T-helper 22 cell (primary cell): ENCODE measurements around the gene MNT.

Experiments used
- DNase-seq: peaks from one replicate; pipeline ENCODE4 v3.0.0-alpha.2; 2020; ENCODE audit warnings: low read depth

MNT gene

DNA sequence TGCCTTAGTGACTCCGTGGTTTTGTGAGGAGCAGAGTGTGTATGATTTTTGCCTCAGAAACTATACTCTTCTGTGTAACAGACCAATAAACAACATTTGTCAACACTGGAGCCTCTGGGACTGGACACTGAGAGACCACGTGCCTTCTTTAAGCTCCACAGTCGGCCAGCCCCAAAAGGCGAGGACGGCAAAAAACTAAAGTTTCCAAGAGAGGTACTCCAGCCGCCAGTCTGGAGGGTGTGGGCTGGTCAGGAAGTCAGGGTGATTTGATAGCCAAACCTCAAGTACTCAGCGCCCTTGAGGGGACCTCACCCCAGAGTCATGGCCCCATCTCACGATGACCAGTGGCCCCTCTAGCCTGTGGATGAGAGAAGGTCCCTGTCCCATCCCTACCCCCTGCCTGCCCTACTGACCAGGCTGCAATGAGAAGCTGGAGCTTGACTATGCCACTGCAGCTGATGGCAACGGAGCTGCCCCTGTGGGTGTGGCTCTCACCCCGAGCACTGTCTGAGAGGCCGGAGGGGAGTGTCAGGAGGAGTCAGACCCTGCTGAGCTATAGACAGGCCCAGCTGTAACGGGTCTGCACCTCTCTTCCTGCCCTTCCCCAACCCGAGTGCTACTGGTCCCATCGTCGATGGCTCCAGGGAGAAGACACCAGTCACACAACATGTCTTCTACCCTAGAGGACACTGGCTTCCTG lies 19.8 kb downstream of the MNT start:
- no peak for DNase-seq

DNA sequence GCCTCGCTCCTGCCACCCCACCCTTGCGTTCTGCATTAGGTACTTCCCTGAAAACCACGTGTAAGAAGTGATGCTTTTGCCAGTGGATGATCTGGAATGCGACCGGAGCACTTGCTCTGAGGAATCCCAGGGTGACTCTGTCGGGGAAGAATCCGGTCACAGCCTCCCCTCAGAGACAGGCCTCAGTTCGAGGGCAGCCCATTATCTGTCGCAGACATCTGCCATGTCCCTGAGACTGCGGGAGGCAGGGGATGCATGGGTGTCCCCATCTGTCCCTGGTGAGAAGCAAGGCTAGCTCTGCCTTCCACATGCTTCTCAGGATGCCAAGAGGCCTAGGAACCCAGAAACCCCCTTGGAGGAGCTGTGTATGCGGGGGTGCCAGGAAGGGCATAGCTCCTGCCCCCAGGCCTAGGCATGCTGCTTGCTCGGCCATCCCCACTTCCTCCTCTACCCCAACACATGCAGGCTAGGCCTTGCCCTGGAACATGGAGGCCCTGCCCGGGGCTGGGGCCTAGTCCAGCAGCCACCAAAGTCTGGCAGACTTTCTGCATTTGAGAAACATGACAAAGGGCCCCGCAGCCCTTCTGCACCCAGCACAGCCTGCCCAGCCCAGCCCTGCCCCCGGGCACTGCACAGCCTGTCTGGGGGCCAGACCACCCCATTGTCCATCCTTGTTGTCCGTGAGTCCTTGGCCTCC lies 20.5 kb downstream of the MNT start:
- DNase-seq: no peak

DNA sequence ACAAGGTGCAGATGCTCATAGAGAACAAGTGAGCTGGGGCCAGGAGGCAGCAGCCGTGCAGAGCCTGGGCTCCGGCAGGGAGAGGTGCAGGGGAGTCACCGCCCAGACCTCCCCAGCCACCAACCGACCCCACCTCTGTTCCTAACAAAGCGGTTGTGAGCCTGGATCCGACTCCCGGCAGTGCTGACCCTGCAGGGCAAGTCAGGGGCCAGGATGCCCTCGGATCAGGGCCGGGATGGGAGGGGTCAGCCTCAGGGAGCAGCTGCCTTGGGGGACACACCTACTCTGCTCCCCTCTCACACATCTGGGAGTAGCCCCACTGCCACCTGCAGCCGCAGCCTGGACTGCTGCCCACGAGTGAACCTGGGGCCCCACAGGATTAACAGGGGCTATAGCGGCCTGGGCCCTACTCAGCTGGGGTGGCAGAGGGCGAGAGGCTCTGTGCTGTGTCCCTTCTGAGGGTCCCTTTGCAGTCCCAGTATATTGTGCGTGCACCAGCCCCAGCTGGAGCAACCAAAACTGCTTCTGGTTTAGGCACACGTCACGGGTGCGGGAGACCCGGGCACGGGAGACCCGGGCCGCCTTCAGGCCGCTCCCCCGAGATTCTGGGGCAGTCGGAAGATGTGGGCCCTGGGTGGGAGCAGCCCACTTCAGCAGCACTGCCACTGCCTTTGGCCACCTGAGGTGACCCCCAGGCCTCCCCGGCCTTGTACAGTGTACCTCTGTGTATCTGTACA lies 21.2 kb downstream of the MNT start:
- no peak for DNase-seq

DNA sequence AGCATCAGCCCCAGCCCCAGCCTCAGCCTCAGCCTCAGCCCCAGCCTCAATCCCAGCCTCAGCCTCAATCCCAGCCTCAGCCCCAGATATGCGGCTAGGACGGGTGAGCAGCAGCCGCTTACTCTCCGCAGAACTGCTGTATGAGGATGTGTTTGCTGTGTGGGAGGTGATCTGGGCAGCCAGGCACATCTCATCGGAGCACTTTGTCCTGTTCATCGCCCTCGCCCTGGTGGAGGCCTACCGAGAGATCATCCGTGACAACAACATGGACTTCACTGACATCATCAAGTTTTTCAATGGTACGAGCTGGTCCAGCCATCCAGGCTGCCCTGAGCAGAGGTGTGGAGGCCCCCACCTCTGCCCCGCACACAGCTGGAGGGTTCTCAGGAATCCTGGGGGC lies 22.0 kb downstream of the MNT start:
- DNase-seq: no peak

DNA sequence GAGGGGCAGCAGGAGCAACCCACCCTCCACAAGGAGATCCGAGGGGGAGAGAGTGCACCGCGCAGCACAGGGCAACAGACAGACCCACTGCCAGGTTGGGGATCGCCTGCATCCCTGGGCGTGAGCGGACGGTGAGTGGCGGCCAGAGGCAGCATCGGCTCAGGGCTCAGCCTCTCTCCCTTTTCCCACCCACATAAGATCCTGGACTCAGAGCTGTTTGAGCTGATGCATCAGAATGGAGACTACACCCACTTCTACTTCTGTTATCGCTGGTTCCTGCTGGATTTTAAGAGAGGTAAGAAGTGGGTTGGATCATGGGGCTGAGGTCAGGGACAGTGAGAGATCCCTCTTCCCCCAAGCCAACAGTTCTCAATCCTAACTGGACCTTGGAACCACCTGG lies 23.2 kb downstream of the MNT start:
- no peak for DNase-seq

DNA sequence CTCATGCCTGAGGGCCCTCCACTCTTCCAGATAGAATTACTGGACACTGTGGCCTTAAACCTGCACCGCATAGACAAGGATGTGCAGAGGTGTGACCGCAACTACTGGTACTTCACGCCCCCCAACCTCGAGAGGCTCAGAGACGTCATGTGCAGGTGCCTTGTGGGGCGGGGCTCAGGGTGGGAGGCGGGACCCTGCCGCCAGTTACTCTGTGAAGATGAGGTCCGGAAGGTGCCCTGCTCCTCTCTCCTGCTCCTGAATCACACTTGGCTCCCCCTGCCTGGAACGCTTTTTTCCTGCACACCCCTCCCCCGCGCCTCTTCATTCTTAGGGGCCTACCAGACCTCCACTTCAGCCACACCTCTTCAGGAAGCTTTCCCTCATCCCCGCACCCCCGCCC lies 24.8 kb downstream of the MNT start:
- no peak for DNase-seq

DNA sequence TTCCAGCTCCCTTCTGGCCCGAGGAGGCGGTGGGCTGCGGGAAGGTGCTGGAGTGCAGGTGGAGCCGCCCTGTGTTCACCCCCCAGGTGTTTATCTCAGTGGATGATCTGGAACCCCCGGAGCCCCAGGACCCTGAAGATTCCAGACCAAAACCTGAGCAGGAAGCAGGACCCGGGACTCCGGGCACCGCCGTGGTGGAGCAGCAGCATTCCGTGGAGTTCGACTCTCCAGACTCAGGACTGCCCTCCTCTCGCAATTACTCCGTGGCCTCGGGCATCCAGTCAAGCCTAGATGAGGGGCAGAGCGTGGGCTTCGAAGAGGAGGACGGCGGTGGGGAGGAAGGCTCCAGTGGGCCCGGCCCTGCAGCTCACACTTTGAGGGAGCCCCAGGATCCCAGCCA lies 25.5 kb downstream of the MNT start:
- no peak for DNase-seq

DNA sequence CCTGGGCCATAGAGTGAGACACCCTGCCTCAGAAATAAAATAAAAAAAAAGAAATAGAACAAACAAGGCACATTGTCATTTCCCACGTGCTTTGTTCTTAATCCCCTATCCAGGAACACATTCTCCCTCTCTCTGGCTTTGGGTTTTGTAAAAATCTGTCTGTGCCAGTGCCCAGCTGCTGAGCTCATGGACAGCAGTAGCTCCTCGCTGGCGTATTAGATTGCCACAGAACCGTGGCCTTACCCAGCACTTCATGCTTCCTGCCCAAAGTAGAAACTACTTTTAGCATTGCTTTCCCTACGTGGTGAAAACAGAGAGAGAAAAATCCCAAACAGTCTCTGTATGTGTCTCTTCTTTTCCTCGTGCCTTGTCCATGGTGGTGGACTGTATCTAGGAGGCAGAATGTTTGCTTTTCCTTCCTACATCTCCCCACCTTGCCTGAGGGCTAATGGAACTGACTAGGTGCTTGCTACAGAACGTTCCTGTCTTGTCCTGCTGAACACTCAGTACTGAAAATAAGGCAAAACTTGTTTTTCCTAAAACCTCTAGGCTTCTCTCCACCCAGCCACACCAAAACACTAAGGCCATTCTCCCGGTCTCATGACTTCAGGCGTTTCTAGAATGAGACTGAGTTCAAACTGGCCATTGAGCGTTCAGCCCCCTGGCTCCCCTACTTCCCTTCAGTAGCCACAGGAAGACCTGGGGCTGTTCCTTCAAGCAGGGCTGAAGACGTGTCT lies 26.1 kb downstream of the MNT start:
- DNase-seq: no peak

DNA sequence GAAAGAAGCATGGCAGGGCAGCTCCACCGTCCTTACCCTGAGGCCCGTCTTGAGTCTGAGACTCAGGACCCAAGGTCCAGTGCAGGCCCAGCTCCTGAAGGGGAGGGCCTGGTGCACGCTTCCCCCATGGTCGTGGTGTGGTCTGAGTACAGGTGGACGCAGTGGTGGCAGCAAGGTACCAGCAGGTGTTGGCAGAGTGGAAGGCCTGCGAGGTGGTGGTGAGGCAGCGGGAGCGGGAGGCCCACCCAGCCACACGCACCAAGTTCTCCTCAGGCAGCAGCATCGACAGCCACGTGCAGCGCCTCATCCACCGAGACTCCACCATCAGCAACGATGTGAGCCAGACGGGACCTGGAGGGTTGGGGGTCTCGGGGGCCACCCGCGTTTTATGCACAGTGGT lies 27.7 kb downstream of the MNT start:
- no peak for DNase-seq

DNA sequence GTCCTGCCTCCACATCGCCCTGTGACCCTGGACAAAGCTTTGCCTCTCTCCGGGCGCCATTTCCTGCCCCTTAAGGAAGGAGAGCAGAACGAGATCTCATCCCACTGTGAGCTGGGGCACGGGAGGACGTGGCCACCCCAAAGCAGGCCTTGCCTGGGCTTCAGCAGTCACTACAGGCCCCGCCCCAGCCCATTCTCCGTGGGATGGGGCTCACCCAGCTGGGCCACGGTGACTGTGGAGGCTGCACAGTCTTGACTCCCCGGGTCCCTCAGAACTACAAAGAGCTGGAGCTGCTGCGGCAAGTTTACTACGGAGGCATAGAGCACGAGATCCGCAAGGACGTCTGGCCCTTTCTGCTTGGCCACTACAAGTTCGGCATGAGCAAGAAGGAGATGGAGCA lies 28.2 kb downstream of the MNT start:
- DNase-seq: no peak

DNA sequence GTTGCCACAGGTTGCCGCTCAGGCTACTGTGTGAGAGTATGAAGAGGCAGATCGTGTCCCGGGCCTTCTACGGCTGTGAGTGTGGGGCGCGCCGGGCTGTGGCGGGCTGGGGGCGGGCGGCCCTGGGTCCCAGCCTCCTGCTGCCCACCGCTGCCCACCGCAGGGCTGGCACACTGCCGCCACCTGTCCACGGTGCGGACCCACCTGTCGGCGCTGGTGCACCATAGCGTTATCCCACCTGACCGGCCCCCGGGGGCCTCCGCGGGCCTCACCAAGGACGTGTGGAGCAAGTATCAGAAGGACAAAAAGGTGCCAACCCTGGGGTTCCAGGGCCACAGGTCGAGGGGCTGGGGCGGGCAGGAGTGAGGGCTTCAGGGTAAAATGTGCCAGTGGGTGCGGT lies 28.7 kb downstream of the MNT start:
- DNase-seq: no peak

DNA sequence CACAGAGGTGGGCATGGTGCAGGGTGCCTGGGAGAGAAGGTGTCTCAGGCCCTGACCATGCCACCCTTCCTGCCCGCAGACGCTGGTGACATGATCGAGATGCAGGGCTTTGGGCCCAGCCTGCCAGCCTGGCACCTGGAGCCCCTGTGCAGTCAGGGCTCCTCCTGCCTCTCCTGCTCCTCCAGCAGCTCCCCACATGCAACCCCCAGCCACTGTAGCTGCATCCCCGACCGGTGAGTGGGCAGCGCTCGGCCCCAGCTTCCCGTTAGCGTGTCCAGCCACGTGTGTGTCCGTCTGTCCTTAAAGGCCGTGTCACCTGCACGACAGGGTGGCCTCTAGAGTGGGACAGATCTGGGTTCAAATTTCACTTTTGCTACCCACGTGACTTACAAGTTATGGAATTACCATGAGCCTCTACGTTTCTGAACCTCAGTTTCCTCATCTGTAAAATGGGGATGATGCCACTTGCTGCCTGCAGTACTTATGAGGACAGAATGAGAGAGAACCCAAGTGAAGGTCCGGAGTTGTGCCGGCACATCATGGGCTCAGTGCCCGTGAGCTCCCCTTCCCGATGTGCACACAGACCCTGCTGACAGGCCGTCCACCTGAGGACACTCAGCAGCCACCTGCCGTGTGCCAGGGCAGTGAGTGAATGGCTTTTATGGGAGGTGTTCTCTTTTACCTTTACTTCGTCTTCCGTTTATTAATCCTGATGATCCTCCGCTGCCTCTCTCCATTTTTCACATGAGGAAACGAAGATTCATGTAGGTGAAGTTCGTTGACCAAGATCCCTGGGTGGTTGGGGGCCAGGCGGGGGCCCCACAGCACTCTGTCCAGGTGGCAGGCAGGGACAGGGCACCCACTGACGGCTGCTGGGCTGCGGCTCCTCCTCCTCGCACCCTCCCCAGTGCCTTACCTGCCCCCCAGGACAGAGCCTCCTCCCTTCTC lies 29.4 kb downstream of the MNT start:
- DNase-seq: no peak

DNA sequence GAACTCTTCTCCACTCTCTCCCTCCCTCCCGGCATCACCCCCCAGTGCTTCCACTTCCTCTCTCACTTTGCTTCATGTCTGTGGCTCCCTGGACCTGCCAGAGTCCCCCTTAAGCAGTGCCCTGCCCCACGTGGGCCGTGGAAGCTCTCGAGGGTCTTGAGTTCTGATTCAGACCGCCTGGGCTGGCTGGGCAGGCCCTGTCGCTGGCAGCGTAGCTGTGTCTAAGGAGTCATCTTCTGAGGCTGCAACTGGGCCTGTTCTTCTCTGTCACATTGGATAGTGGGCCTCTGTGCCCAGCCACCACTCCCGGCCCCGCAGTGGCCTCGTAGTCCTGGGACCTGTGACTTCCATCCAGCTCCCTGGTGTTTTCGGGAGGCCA lies 30.7 kb downstream of the MNT start:
- DNase-seq: no peak

DNA sequence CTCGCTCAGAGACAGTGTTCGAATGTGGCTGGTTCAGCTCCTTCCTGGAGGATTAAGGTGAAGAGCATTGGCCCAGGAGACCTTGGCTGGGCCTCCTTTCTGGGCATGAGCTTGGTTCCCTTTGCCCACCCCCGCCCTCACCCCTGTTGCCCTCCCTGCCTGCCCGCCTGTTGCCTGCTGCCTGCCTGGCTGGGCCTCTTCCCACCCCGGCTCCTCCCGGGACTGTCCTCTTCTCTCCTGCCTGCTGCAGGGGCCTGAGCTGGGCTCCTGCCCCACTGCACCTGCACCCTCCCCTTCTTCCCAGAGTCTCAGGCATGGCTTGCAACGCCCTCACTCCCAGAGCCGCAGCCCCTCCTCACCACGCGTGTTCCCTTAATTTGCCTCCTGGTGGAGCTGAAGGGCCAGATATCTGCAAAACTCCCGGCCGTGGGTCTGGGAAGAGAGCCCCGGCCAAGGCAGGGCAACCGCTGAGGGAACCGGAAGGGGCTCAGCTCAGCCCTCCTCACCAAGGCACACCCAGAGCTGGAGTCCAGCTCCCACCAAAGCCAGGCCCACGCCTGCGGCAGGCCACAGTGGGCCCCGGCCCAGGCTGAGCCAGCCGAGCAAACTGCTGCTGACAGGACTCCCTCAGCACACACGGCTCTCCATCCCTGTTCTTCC lies 31.2 kb downstream of the MNT start:
- no peak for DNase-seq

DNA sequence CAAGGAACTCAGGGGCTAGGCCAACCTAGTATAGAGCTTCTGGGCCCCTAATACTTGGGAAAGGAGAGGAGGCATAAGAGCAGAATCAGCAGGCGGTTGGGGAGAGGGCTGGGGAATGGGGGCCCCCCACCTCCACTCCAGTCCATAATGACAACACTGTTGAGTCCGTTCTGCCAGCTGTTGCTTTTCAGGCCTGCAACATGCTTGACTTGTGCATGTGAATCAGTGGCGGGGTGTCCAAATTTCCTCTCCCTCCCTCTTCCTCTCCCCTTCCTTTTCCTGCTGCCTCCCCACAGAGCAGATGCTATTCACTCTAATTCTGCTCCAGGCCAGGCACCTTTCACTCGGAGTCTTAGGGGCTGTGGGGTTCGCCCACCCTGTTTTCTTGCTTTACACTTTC lies 31.8 kb downstream of the MNT start:
- DNase-seq: no peak

DNA sequence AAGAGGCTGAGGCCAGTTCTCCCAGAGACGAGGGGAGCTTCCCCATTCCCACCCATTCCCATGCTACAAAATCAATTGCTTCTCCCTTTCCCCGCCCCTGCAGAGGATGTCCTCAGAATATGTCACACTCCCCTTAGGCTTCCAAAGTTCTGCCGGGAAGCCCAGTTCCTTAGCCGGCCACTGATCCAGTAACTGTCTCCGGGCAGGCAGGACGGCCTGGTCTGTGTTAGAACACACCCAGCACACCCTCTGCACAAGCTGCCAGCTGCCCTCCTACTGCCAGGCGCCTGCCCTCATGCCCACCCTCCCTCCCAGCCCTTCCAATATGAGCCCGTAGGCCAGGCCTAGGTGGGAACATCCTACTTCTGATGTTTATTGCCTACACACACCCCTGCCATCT lies 32.5 kb downstream of the MNT start:
- DNase-seq: no peak

DNA sequence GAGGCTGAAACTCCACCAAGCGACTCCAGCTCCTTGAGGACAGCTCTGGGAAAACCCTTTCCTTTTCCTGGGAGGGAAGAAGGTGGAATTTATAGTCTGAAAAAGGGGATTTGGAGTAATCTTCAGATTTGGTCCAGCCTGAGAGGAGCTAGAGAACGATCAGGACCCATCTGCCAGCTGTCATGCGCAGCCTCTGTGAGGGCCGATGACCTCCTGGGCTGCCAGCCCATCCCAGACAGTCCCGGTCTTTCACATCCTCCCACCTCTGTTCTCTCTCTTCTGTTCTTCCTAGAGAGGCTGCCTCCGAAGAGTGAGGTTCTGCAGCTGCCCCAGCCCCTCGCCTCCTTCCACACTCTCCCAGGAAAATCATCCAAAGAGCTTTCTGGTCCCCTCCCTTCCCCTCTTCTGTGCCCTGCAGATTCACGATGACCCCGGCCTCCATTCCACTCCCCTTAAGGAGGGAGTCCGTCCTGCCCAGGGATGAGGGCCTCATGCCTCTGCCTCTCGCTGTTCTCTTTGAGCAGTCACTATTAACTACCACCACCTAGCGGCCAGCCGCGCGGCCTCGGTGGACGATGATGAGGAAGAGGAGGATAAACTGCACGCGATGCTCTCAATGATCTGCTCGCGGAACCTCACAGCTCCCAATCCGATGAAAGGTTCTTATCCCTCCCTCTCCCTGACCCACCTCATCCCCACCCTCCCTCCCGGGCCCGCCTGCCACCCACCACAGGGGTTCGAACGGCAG lies 33.9 kb downstream of the MNT start:
- DNase-seq: no peak

DNA sequence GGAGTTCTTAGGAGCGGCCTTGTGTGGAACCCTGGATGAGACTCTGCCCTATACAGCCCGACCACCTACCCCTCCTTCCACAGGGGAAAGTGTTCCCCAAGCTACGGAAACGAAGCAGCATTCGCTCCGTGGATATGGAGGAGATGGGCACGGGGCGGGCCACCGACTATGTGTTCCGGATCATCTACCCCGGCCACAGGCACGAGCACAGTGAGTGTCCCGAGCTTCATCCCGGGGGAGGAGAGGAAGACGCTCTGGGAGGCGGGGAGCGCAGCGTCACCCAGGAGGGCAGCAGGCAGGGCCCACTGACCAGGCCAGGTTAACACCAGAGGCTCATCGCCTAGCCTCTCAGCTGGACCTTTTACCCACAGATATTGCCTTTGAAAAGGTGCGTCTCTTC lies 35.7 kb downstream of the MNT start:
- no peak for DNase-seq

DNA sequence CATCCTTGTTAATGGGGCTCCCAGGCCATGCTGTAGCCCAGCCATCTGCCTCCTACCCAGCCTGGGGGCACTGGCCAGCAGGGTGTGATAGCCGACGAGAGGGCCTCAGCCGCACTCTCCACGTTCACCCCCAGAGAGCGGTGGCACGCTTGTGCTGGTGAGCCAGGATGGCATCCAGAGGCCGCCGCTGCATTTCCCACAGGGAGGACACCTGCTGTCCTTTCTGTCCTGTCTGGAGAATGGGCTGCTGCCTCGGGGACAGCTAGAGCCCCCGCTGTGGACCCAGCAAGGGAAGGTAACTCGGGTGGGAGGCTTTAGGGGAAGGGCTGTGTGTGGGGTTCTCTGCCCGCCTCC lies 36.1 kb downstream of the MNT start:
- no peak for DNase-seq
